Sciatic nerve (tissue), 2 donors: ENCODE measurements around the gene ARHGDIG. TPM values are rescaled to one million over a fixed set of nuclear protein-coding genes. Genes with fewer than 3 reads are reported as not detected.
"Not testable (repeated sequence)": the region's sequence is repeated elsewhere in the genome, so short reads cannot be mapped to it uniquely, and the experiment has no call there.

Source experiments
- ATAC-seq: fragments of 200-7000 bp; cut with Tn5 transposase; one replicate; pipeline ENCODE4 v1.9.1; 2020; ENCODE audit warnings: mild to moderate bottlenecking, moderate library complexity
- DNase-seq: peaks from one replicate; pipeline ENCODE4 v3.0.0-alpha.2; 2020; ENCODE audit warnings: low spot score
- intact Hi-C: fragments of 100-400 bp; cut with DNase I; formaldehyde crosslinking; loops from one replicate; pipeline ENCODE4 v1.14.2; 2022
- total RNA-seq: library from RNA; stranded (reverse); fragmentation: NEBNext Ultra II Directional; extraction: Animal tissue kit (Norgen Biotek cat#: 25700); gene quantifications from one replicate; pipeline ENCODE4 v1.2.1, GENCODE V29; 2021
- donor health status: DM: no; HTN: no; CAD: no.
- donor health status: DM: no; HTN: no; CAD: no.

The ARHGDIG gene
- total RNA-seq = 0.94 TPM

GRCh38 chr16:280552-280951 is at the start of gene ARHGDIG:
TSS of gene ARHGDIG (plus strand) at chr16:280591. CDS start at chr16:280681, 90 bp downstream.
- intact Hi-C loops = no loop called here
- ATAC-seq = no peak
- no peak for DNase-seq

- no peak for ATAC-seq
- no peak for DNase-seq
- intact Hi-C loops = no loop called here
Measured at GRCh38 chr16:230949-231348, 49.4 kb upstream of the ARHGDIG start.

DNA sequence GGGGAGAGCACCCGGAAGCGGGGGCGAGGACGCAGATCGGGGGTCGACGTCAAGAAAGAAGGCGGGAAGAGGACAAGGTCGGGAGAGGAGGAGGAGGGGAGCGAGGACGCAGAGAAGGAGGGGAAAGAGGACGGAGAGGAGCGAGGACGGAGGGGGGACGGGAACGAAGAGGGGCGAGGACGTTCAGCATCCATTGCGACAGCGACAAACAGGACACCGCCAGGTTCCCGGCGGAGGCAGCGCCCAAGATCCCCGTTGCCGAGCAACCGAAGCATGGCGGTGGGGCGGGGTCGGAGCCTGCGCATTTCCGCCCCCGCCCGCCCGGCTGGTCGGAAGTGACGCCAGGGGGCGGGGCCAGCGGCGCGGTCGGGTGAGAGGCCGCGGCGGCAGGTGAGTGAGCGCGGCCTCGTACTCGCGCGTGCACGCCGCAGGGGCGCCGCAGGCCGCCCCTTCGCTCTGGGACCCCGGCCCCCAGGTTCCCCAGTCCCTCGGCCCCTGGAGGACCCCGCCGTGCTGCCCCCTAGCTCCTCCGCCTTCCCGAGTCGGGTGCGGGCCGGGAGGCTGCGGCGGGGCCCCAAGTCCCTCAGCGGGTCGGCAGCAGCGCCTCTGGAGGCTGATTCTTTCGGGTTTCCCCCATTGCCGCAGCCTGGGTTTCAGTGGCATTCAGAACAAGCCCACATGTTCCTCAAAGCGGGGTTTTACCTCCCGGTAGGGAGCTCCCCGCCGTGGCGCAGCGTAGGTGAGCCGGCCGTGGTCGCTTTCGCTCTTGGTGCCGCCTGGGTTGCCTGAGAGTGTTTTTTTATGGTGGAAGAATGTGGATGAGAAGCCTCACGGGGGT is 45.7 kb upstream of the ARHGDIG start, which contains the start of gene FAM234A:
TSS of gene FAM234A (plus strand) at position 354 of the 838 bp plus-strand sequence. CDS start 19,593 bp downstream, outside the sequence.
- peak; percentile 97 for ATAC-seq
- intact Hi-C loops = no loop called here
- peak; percentile 96 for DNase-seq

GRCh38 chr16:239948-240277 is 40.5 kb upstream of the ARHGDIG start:
- intact Hi-C loops = no loop called here
- DNase-seq (no peak), ATAC-seq (peak; percentile 35)

DNA sequence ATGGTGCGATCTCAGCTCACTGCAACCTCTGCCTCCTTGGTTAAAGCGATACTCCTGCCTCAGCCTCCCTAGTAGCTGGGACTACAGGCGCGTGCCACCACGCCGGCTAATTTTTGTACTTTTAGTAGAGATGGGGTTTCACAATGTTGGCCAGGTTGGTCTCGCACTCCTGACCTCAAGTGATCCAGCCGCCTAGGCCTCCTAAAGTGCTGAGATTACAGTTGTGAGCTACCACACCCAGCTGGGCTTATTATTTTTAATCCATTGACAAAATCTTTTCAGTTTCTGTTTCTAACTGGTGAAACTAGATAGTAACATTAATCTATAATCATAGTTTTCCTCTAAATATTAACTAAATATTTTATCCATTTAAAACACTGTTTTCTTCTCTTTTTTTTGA is 39.8 kb upstream of the ARHGDIG start:
- no peak for ATAC-seq
- intact Hi-C loops = no loop called here
- DNase-seq = no peak

DNA sequence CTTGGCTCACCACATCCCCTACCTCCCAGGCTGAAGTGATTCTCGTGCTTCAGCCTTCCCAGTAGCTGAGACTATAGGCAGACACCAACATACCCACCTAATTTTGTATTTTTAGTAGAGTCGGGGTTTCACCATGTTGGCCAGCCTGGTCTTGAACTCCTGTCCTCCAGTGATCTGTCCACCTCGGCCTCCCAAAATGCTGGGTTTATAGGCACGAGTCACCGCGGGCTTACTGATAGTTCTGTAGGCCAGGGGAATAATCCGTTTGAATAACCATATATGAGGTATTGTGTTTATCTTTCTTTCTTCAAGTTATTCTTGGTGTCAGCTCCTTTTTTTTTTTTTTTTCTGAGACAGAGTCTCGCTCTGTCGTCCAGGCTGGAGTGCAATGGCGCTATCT is 38.1 kb upstream of the ARHGDIG start:
- intact Hi-C loops = no loop called here

DNA sequence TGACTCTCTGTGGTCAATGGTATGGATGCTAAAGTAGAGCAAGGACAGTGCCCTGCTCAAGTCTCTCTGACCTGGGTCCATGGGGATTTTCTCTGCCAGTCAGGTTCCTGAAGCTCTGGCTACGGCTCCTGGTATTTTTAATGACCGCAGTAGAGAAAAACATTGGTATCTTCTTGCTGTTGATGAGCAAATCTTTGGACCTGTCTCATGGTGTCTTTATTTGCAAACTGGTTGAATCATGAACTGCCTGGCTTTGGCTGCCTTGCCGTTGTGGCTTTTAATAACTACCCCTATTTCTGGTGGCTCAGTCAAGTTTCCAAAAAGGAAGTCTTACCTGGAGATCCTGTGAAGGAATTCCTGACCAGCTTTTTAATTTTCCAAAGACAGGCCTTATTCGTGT is 37.0 kb upstream of the ARHGDIG start:
- ATAC-seq (no peak), DNase-seq (no peak)
- intact Hi-C loops = no loop called here

More for the DNA sequence above, 38.1 kb upstream of the ARHGDIG start:
- DNase-seq (no peak), ATAC-seq (no peak)

GRCh38 chr16:245105-245504 is 35.3 kb upstream of the ARHGDIG start:
- intact Hi-C loops = no loop called here
- ATAC-seq (no peak), DNase-seq (no peak)

DNA sequence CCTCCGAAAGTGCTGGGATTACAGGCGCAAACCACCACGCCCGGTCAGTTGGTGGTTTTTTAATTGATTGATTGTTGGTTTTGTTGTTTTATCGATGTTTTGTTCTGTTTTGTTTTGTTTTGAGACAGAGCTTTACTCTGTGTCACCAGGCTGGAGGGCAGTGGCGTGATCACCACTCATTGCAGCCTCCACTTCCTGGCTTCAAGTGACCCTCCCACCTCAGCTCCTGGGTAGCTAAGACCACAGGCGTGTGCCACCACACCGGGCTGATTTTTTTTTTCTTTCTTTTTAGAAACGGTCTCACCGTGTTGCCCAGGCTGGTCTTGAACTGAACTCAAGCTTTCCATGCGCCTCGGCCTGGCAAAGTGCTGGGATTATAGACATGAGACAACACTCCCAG is 33.4 kb upstream of the ARHGDIG start:
- intact Hi-C loops = no loop called here
- ATAC-seq = no peak
- DNase-seq = no peak

DNA sequence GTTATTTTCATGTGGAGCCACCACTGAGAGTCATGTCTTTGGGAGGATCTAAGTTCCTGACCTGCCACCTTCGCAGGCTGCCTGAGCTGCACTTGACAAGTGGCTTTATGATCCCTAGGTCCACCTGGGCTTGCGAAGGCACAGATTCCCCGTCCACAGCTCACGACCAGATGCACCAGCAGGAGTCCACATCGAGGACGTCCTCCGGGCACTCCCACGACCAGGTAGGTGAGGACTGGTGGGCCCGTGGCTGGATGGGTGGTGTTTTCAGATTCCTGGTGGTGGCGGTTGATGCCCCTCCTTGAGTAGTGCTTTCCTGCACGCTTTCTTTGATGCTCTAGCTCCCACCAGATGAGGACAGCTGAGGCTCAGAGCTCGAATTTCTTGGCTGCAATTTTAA is 31.0 kb upstream of the ARHGDIG start:
- no peak for ATAC-seq
- DNase-seq = no peak
- intact Hi-C loops = no loop called here

DNA sequence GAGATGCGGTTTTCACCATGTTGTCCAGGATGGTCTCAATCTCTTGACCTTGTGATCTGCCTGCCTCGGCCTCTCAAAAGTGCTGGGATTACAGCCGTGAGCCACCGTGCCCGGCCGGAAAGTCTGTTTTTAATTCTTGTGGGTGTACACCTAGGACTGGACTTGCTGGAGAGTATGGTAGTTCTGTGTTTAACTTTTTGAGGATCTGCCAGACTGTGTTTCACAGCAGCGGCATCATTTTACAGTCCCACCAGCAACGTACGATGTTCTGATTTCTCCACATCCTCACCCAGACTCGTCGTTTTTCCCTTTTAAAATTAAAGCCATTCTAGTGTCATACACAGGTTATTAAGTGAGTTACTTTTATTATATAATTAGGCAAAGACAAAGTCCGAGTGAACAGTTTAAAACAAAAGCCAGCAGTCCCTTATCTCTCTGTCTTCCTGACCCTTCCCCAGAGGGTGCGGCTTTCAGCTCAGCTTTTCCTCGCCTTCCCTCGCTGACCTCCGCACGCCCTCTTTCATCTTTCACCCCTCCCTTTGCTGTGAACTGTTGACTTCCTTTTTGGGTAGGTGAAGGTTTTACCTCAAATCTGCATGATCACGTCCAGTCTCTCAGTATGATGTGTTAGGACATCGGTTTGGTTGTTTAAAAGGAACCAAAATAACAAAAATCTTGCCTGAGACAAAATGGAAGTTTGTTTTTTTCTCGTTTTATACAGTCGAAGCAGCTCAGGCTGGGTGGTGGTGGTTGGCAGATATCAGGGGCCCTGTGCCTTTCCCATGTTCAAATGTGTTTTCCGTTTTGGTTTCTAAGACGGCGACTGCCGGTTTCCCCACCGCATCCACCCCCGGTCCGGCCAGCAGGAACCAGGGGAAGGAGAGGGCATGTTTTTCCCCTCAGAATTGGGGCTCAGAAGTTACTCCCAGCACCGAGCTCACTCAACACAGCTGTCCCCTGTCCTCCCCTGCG is 27.7 kb upstream of the ARHGDIG start:
- no peak for ATAC-seq
- no peak for DNase-seq
- intact Hi-C loops = no loop called here

DNA sequence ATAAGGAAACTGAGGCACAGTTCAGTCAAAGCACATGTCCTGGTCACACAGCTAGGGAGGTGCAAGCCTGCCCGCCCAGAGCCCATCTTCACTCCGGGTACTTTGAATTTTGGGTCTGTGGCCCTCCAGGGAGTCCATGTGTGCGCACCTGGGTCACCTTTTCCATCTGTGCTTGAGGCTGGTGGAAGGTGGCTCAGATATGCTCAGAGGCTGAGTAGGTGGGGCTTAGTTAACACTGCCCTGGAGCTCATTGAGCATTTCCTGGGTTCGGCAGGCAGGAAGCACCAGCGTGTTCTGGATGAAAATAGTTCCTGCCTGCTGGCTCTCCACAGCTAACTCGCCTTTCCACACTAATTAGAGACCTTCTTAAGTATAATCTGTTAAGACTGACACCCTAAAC is 26.6 kb upstream of the ARHGDIG start:
- no peak for DNase-seq
- intact Hi-C loops = no loop called here
- no peak for ATAC-seq

DNA sequence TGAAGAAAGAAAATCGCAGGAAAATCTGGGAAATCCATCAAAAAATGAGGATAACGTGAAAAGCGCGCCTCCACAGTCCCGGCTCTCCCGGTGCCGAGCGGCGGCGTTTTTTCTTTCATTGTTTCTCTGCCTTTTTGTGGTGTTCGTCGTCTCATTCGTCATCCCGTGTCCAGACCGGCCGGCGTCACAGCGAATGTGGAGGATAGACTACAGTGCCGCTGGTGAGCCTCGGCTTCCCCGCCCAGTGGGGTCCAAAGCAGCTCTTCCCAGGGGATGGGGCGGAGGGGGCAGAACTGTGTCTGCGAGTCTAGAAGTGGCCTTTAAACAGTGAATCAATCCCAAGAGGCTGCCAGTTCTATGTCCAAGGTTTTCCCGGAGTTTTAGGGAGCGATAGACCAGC is 25.9 kb upstream of the ARHGDIG start:
- no peak for ATAC-seq
- intact Hi-C loops = no loop called here
- DNase-seq = no peak

GRCh38 chr16:255183-255582 is 25.2 kb upstream of the ARHGDIG start:
- ATAC-seq (no peak), DNase-seq (no peak)
- intact Hi-C loops = no loop called here

DNA sequence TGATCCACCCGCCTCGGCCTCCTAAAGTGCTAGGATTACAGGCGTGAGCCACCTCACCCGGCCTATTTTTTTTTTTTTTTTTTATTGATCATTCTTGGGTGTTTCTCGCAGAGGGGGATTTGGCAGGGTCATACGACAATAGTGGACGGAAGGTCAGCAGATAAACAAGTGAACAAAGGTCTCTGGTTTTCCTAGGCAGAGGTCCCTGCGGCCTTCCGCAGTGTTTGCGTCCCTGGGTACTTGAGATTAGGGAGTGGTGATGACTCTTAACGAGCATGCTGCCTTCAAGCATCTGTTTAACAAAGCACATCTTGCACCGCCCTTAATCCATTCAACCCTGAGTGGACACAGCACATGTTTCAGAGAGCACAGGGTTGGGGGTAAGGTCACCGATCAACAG is 22.3 kb upstream of the ARHGDIG start:
- intact Hi-C loops, DNase-seq, ATAC-seq: not testable (repeated sequence)

- ATAC-seq = no peak
- no peak for DNase-seq
- intact Hi-C loops = no loop called here
Measured at GRCh38 chr16:259226-259625, 21.2 kb upstream of the ARHGDIG start.

DNA sequence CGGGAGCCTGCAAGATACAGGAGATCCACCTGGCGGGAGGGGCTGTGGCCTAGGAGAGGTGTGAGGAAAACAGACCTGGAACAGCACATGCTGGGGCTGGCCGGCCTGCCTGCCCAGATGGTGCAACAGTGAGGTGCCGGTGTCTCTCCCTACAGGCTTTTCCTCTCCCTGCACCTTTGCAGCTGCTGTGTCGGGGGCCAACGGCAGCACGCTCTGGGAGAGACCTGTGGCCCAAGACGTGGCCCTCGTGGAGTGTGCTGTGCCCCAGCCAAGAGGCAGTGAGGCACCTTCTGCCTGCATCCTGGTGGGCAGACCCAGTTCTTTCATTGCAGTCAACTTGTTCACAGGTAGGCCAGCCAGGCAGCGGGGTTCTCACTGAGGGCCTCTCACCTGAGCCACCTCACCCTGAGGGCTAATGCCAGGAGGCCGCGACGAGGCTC is 20.6 kb upstream of the ARHGDIG start:
- ATAC-seq (no peak), DNase-seq (no peak)
- intact Hi-C loops = no loop called here

GRCh38 chr16:260326-260725 is 20.1 kb upstream of the ARHGDIG start:
- intact Hi-C loops = no loop called here
- ATAC-seq (no peak), DNase-seq (no peak)

DNA sequence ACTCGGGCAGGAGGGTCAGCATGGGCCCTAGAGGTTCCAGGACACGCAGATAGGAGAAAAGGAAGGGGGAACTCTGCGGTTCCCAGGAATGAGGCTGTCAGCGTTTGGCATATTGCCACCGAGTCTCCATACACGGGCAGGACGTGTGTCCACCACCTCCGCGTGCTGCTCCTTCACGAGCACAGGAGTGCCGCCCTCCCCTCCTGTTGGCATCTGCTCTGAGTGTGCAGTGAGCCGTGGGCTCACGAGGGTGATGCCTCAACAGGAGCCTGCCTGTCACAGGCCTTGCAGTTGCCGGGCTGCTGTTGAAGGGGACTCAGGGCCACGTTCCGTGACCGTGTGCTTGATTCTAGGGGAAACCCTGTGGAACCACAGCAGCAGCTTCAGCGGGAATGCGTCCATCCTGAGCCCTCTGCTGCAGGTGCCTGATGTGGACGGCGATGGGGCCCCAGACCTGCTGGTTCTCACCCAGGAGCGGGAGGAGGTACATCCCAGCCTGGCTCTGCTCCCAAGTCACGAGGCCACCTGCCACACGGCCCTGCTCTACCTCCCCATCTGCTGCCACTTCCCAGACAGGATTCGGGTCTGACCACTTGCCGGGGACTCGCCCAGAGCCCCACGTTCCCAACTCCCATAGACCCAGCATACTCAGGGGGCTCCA is 19.2 kb upstream of the ARHGDIG start:
- no peak for DNase-seq
- ATAC-seq = no peak
- intact Hi-C loops = no loop called here
